Neural progenitor cell (in vitro differentiated cells): Measurements from ENCODE around the gene CCDC178.

Experiments used
- EZH2 ChIP-seq: fragments of 200-600 bp; sonication (generic); IDR thresholded peaks from 2 replicates; pipeline ENCODE4 v1.6.1; 2017; ENCODE audit warnings: antibody characterized with exemption, mild to moderate bottlenecking, moderate library complexity
- EZH2phosphoT487 ChIP-seq: fragments of 200-600 bp; sonication (generic); IDR thresholded peaks from 2 replicates; pipeline ENCODE4 v1.6.1; 2017; ENCODE audit warnings: antibody characterized with exemption
- TF ChIP-seq, protein P1 (sequence below): fragments of 200-600 bp; sonication (generic); IDR thresholded peaks from 2 replicates; pipeline ENCODE4 v1.5.1; 2017; ENCODE audit warnings: antibody characterized with exemption, mild to moderate bottlenecking

DNA sequence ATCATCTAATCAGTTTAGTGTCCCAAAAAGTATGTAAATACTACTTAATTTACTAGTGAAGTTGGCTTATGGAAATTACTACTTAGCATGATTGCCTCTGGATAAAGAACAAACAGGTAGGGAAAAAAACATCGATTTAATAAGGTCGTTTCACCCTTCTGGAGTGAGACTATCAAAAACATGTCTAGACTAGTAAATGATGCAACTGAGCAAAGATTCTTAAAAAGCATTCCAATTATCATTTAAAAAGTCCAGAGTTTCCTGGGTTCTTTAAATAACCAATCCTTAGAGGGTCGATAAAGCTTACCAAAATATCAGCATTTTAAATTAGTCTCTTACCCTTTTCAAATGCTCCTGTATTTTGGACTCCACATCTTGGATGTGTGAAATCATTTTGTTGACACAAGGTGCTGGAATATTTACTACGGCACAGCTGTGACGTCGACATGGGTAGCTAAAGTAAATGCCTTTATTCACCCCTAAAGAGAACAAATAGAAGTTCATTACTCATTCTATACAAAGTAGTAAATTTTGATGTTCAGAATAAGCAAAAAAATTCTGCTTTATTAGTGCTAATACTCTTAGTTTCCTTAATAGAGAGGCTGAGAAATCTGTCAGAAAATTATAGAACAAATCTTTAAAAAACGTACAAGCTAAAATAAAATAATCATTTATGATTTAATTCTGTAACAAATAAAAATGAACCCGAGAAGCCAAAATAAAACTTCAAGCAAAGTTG lies 70.6 kb downstream of the CCDC178 start:
- TF ChIP-seq EZH2phosphoT487 (no peak), EZH2 (no peak)
- TF ChIP-seq, protein P1, sequence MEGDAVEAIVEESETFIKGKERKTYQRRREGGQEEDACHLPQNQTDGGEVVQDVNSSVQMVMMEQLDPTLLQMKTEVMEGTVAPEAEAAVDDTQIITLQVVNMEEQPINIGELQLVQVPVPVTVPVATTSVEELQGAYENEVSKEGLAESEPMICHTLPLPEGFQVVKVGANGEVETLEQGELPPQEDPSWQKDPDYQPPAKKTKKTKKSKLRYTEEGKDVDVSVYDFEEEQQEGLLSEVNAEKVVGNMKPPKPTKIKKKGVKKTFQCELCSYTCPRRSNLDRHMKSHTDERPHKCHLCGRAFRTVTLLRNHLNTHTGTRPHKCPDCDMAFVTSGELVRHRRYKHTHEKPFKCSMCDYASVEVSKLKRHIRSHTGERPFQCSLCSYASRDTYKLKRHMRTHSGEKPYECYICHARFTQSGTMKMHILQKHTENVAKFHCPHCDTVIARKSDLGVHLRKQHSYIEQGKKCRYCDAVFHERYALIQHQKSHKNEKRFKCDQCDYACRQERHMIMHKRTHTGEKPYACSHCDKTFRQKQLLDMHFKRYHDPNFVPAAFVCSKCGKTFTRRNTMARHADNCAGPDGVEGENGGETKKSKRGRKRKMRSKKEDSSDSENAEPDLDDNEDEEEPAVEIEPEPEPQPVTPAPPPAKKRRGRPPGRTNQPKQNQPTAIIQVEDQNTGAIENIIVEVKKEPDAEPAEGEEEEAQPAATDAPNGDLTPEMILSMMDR: no peak
